Ascending aorta (tissue), 2 donors: ENCODE results near the gene ATG9B. TPM values are rescaled to one million over a fixed set of nuclear protein-coding genes. Genes with fewer than 3 reads are reported as not detected.

Experiments
- DNase-seq, 2 donors: peaks; one replicate each; pipeline ENCODE4 v3.0.0-alpha.2; 2019; ENCODE audit warnings: low spot score in 2 of 2
- H3K27ac ChIP-seq, 2 donors: fragments of 200-600 bp; sonication (generic); one replicate each; pipeline ENCODE4 v1.5.1; 2016 to 2017; ENCODE audit warnings: mild to moderate bottlenecking in 1 of 2
- H3K27me3 ChIP-seq: fragments of 200-600 bp; sonication (generic); one replicate; pipeline ENCODE4 v1.5.1; 2017
- H3K36me3 ChIP-seq, 2 donors: fragments of 200-600 bp; sonication (generic); one replicate each; pipeline ENCODE4 v1.5.1; 2016
- H3K4me1 ChIP-seq, 2 donors: fragments of 200-600 bp; sonication (generic); one replicate each; pipeline ENCODE4 v1.5.1; 2016 to 2017; ENCODE audit warnings: mild to moderate bottlenecking in 1 of 2
- H3K4me3 ChIP-seq, 2 donors: fragments of 200-600 bp; sonication (generic); one replicate each; pipeline ENCODE4 v1.5.1; 2016 to 2017; ENCODE audit warnings: mild to moderate bottlenecking in 1 of 2
- H3K9me3 ChIP-seq, 2 donors: fragments of 200-600 bp; sonication (generic); one replicate each; pipeline ENCODE4 v1.5.1; 2016
- CTCF ChIP-seq, 3 experiments: fragments of 200-600 bp in 2 of 3; fragments of 450-650 bp in 1 of 3; sonication (generic) in 2 of 3; IDR thresholded peaks; one replicate each; pipeline ENCODE4 v1.5.1; 2016 to 2019; ENCODE audit warnings: antibody characterized with exemption in 3 of 3, mild to moderate bottlenecking in 1 of 3, moderate library complexity in 1 of 3
- intact Hi-C: fragments of 100-400 bp; cut with DNase I; formaldehyde crosslinking; loops from one replicate; pipeline ENCODE4 v1.15.1; 2023
- total RNA-seq: library from RNA; depleted of rRNA; stranded (reverse); fragments of >200 nt; gene quantifications from one replicate; pipeline ENCODE4 v1.1.0, GENCODE V29; 2016

The ATG9B gene
- total RNA-seq, 1 donor from 2014 or later = not detected

GRCh38 chr7:151053096-151053495 lies 28.8 kb upstream of the ATG9B start:
- intact Hi-C loops = no loop called here
- Histone ChIP-seq H3K9me3 (no peaks in the 10 kb centered on the region), H3K4me3 (no peak overlapping the region), H3K36me3 (no peaks in the 10 kb centered on the region), H3K27me3 (no peaks in the 10 kb centered on the region), H3K27ac (no peak overlapping the region), H3K4me1 (peaks cover 7 to 15% of the 10 kb centered on the region in 2 donors)
- no peak for TF ChIP-seq CTCF (IDR thresholded peaks at IDR 0.05)
- DNase-seq = no peak

DNA sequence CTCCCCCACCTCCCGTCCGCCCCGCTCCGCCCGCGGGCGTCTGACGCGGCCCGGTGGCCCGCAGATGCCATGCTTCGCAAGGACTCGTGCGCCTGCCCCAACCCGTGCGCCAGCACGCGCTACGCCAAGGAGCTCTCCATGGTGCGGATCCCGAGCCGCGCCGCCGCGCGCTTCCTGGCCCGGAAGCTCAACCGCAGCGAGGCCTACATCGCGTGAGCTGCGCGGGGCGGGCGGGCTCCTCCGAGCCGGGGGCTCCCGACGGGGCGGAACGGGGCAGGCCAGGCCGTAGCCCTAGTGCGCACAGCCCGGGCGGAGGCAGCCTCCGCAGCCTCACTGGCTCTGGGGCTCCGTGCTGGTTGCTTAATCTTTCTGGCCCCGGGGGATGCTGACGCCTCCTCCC lies 26.8 kb upstream of the ATG9B start:
- H3K27ac ChIP-seq = no peak overlapping the region
- H3K27me3 ChIP-seq = no peaks in the 10 kb centered on the region
- H3K36me3 ChIP-seq = no peaks in the 10 kb centered on the region
- no peaks in the 10 kb centered on the region for H3K9me3 ChIP-seq
- DNase-seq = no peak
- intact Hi-C loops = no loop called here
- peaks cover 0 to 7% of the 10 kb centered on the region in 2 donors for H3K4me1 ChIP-seq
- no peak for TF ChIP-seq CTCF (IDR thresholded peaks at IDR 0.05)
- H3K4me3 ChIP-seq = no peak overlapping the region

GRCh38 chr7:151048911-151049463 lies 24.7 kb upstream of the ATG9B start:
- DNase-seq = no peak
- H3K27me3 ChIP-seq = no peaks in the 10 kb centered on the region
- no peaks in the 10 kb centered on the region for H3K9me3 ChIP-seq
- H3K27ac ChIP-seq = no peak overlapping the region
- intact Hi-C loops = no loop called here
- peaks cover 0 to 7% of the 10 kb centered on the region in 2 donors for H3K4me1 ChIP-seq
- H3K36me3 ChIP-seq = peaks cover 0 to 7% of the 10 kb centered on the region in 2 donors
- TF ChIP-seq CTCF (IDR thresholded peaks at IDR 0.05) = no peak
- no peak overlapping the region for H3K4me3 ChIP-seq

DNA sequence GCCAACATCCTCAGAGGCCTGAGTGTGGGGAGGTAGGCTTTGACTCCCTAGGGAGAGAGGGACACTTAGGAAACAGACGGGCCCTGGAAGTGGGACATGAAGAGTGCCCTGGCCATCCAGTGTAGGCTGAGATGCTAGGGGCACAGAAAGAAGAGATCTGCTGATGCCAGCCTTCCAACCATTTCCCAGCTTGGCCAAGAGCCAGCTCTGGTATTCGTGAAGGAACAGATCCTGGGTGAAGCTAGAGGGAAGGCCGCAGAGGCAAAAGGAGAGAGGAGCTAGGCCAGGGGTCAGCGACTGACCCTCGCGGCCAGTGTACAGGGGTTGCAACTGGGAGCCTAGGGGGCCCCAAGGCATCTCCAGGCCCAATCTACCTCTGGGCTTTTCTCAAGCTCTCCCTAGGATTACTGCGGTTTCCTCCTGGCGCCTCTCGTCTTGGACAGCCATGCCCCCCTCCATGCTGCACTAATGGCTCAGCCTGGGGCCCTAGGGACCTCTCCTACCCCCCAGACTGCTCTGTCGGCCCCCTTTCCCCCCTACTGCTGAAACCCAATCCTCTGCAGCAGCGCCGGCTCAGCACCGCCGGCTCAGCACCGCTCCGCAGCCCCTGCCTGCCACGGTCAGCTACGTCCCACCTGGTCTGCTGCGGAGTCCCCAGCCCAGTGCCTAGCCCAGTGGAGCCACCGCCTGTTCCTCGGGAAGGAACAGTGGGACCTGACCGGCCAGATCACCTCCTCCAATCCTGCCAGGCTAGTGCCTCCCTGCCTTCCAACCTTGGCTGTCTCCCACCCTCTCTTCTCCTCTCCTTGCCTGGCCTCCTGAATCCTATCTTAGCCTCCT lies 23.9 kb upstream of the ATG9B start, which contains the start of gene ASIC3:
ASIC3 (plus strand) TSS at position 556 of the 840 bp plus-strand sequence. CDS start 355 bp downstream, outside the sequence.
- TF ChIP-seq CTCF (IDR thresholded peaks at IDR 0.05) = no peak
- Histone ChIP-seq H3K9me3 (no peaks in the 10 kb centered on the region), H3K27ac (no peak within 1 kb of the TSS), H3K4me1 (peaks cover 0 to 7% of the 10 kb centered on the region in 2 donors), H3K4me3 (no peak within 1 kb of the TSS), H3K27me3 (no peaks in the 10 kb centered on the region), H3K36me3 (peaks cover 0 to 10% of the 10 kb centered on the region in 2 donors)
- no peak for DNase-seq
- intact Hi-C loops = no loop called here

DNA sequence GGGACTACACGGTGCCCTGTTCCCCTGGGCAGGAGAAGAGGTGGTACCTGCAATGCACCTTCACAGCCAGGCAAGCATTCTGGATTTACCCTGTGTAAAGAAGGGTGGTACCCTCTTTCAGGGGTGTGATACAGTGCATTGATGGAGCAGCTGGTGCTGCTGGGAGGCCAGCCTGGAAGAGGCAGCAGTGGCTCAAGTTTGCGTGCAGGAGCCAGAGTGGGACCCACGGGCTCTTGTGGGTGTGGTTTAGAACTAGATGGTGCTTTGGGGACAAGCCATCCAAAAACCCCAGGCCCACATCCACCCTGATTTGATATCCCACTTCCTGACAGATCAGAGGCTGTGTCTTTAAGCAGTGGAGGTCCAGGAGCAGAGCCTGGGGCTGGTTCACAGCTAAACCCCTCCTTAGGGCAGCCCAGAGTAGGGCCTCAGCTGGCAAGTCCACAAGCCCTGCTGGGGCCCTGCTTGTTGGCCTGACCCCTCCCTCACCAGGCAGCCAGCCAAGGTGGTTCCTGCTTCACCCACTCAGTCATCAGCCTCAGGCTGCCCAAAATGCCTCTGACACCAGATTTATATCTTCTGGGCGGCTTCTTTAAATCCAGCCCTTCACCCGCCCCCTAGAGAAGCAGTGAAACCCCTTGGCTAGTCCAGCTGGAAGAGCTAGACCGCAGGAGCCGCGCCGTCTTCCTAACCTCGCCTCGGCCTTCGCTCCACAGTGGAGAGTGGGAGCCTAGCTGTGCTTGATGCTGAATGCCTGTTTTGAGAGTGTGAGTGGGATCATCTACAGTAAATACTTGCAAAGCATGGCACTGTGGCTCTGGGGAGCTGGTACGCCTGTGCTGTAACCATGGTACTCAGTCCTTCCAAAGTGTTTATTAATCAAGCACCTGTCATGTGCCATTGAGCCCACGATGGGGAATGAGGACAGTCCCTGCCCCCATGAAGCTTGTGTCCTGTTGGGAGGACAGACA lies 22.6 kb upstream of the ATG9B start:
- H3K9me3 ChIP-seq = no peaks in the 10 kb centered on the region
- no peak for TF ChIP-seq CTCF (IDR thresholded peaks at IDR 0.05)
- no peak for DNase-seq
- no peak overlapping the region for H3K4me3 ChIP-seq
- no peak overlapping the region for H3K27ac ChIP-seq
- H3K27me3 ChIP-seq = no peaks in the 10 kb centered on the region
- peaks cover 4 to 12% of the 10 kb centered on the region in 2 donors for H3K36me3 ChIP-seq
- peaks cover 0 to 7% of the 10 kb centered on the region in 2 donors for H3K4me1 ChIP-seq
- intact Hi-C loops = no loop called here
